SH-SY5Y (cell line): ENCODE results near the gene PBX3.

Experiments used
- GATA2 ChIP-seq: IDR thresholded peaks from 2 replicates; pipeline ENCODE4 v1.6.1; 2011; ENCODE audit warnings: mild to moderate bottlenecking, low read depth, low read length
- GATA3 ChIP-seq: IDR thresholded peaks from 2 replicates; pipeline ENCODE4 v1.6.1; 2011; ENCODE audit warnings: low read depth, mild to moderate bottlenecking, low read length, moderate library complexity

GRCh38 chr9:125989090-125989501 is 241.9 kb downstream of the PBX3 start:
- TF ChIP-seq GATA2 (no peak), GATA3 (no peak)
